MM.1S (cell line): ENCODE measurements around the gene NHLRC1.

Experiments
- EZH2 ChIP-seq: fragments of 300-600 bp; sonication (generic); optimal IDR thresholded peaks from 2 replicates; pipeline ENCODE3; 2017; ENCODE audit warnings: low read depth, mild to moderate bottlenecking, antibody characterized with exemption, low read length, mixed read lengths
- EZH2phosphoT487 ChIP-seq: fragments of 300-600 bp; sonication (generic); IDR thresholded peaks from 2 replicates; pipeline ENCODE4 v1.6.1; 2018; ENCODE audit warnings: antibody characterized with exemption, low read length
- TF ChIP-seq, protein P1 (sequence below): fragments of 300-600 bp; sonication (generic); IDR thresholded peaks from 2 replicates; pipeline ENCODE4 v1.5.1; 2016; ENCODE audit warnings: antibody characterized with exemption, low read length, mixed read lengths

DNA sequence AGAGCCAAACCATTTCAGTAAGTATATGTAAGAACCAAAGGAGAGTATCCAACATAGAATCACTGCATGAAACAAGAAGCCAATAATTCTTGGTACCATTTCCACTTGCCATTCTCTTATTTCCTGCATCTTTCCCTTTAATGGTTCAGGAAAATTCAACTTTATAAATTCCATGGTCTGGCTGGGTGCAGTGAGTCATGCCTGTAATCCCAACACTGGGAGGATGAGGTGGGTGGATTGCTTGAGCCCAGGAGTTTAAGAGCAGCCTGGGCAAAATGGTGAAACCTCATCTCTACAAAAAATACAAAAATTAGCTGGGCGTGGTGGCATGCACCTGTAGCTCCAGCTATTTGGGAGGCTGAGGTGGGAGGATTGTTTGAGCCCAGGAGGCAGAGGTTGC lies 21.2 kb downstream of the NHLRC1 start:
- TF ChIP-seq, protein P1, sequence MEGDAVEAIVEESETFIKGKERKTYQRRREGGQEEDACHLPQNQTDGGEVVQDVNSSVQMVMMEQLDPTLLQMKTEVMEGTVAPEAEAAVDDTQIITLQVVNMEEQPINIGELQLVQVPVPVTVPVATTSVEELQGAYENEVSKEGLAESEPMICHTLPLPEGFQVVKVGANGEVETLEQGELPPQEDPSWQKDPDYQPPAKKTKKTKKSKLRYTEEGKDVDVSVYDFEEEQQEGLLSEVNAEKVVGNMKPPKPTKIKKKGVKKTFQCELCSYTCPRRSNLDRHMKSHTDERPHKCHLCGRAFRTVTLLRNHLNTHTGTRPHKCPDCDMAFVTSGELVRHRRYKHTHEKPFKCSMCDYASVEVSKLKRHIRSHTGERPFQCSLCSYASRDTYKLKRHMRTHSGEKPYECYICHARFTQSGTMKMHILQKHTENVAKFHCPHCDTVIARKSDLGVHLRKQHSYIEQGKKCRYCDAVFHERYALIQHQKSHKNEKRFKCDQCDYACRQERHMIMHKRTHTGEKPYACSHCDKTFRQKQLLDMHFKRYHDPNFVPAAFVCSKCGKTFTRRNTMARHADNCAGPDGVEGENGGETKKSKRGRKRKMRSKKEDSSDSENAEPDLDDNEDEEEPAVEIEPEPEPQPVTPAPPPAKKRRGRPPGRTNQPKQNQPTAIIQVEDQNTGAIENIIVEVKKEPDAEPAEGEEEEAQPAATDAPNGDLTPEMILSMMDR, result no peak
- TF ChIP-seq EZH2phosphoT487, result no peak
- no peak for TF ChIP-seq EZH2
